ENCODE data around the gene LOXL3.
A peak's percentile ranks its signal among the peaks of the same experiment; 100 is the strongest.

- TF ChIP-seq MAX (IDR thresholded peaks at IDR 0.05; ENCODE audit: low read depth) (peak; percentile 54; the same call in 1 of the 2 replicates), POLR2AphosphoS5 (IDR thresholded peaks at IDR 0.05; ENCODE audit: low read depth, low read length) (peak; percentile 40; the same call in 1 of the 2 replicates), FOXM1 (IDR thresholded peaks at IDR 0.05; ENCODE audit: low read depth) (no peak), YY1 (IDR thresholded peaks at IDR 0.05; ENCODE audit: low read depth) (peak; percentile 63; the same call in 1 of the 2 replicates), GATA2 (CRISPR knock-in tag; IDR thresholded peaks at IDR 0.05) (no peak), NFIC (IDR thresholded peaks at IDR 0.05; ENCODE audit: borderline replicate concordance) (0 out of 2 replicates have a peak, but pooled peaks have one; percentile 9), RXRA (IDR thresholded peaks at IDR 0.05; ENCODE audit: borderline replicate concordance, low read depth) (no peak), RFX5 (IDR thresholded peaks at IDR 0.05; ENCODE audit: low read length) (no peak), EZH2phosphoT487 (IDR thresholded peaks at IDR 0.05; ENCODE audit: borderline replicate concordance, low read depth) (no peak), MEF2A (IDR thresholded peaks at IDR 0.05; ENCODE audit: borderline replicate concordance, low read depth) (no peak)
- TF ChIP-seq, protein P1, sequence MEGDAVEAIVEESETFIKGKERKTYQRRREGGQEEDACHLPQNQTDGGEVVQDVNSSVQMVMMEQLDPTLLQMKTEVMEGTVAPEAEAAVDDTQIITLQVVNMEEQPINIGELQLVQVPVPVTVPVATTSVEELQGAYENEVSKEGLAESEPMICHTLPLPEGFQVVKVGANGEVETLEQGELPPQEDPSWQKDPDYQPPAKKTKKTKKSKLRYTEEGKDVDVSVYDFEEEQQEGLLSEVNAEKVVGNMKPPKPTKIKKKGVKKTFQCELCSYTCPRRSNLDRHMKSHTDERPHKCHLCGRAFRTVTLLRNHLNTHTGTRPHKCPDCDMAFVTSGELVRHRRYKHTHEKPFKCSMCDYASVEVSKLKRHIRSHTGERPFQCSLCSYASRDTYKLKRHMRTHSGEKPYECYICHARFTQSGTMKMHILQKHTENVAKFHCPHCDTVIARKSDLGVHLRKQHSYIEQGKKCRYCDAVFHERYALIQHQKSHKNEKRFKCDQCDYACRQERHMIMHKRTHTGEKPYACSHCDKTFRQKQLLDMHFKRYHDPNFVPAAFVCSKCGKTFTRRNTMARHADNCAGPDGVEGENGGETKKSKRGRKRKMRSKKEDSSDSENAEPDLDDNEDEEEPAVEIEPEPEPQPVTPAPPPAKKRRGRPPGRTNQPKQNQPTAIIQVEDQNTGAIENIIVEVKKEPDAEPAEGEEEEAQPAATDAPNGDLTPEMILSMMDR (IDR thresholded peaks at IDR 0.05), result no peak
- TF ChIP-seq, protein P2, sequence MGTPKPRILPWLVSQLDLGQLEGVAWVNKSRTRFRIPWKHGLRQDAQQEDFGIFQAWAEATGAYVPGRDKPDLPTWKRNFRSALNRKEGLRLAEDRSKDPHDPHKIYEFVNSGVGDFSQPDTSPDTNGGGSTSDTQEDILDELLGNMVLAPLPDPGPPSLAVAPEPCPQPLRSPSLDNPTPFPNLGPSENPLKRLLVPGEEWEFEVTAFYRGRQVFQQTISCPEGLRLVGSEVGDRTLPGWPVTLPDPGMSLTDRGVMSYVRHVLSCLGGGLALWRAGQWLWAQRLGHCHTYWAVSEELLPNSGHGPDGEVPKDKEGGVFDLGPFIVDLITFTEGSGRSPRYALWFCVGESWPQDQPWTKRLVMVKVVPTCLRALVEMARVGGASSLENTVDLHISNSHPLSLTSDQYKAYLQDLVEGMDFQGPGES (IDR thresholded peaks at IDR 0.05; ENCODE audit: low read depth, low read length), result no peak
These were observed at the start of gene LOXL3, which contains the start of gene DOK1 for GRCh38 chr2:74553892-74554819.
